Amygdala (tissue), 56 donors: ENCODE measurements around the gene AOC1.

Experiments used
- DNase-seq, 56 donors: peaks; one replicate each; lab custom pipeline; 2025; lab: John Stamatoyannopoulos, UW

Gene AOC1

DNA sequence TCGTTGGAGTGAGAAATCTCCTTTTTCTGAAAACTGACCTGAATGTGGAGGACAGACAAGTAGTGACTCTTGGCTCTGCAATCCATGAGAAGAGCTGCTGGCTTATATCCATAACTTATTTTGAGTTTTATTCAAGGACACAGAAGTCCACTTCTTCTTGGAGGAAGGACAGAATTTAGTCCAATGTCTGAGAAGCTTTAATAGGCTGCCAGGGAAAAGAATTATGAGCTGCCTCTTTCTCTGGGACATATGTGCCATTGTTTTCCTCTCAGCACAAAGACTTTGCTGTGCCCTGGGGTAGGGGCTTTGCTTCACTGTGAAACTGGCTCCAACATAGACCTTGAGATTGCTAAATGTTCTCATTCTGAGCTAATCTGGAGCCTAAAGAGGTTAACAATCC lies 20.5 kb upstream of the AOC1 start:
- no peak for DNase-seq

DNA sequence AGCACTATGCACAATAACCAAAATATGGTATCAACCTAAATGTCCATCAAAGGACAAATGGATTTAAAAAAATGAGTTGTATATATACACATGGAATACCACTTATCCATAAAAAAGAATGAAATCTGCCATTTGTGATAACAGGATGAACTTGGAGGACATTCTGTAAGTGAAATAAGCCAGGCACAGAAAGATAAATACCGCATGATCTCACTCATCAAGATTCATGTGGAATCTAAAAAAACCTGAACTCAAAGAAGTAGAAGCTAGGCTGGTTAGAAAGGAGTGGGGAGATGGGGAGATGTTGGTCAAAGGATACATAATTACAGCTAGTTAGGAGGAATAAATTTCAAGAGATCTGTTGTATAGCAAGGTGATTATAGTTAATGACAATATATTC lies 17.3 kb upstream of the AOC1 start:
- DNase-seq, result no peak

DNA sequence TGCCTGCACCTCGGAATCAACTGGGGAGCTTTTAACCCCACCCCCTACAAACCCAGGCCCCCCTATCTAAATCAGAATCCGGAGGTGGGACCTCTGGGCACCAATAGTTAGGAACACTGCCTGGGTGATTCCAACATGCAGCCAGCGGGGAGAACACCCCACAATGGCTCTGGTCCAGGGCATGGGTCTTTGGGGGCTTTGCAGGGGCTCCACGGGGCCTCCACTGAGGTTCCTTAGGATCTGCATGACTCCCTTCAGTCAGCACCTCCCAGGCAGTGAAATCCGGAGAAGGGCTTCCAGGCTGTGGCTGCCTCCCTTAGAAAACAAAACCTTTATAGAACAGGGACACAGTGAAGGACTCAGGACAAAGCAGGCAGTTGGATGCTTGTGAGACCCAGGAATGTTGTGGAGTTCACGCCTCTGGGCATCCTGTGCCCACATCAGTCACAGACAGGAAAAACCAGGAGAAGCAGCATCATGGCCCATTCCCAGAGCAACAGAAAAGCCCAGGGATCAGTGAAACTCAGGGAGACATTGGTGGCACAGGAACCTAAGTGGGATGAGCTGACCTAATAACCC lies 16.5 kb upstream of the AOC1 start:
- no peak for DNase-seq

DNA sequence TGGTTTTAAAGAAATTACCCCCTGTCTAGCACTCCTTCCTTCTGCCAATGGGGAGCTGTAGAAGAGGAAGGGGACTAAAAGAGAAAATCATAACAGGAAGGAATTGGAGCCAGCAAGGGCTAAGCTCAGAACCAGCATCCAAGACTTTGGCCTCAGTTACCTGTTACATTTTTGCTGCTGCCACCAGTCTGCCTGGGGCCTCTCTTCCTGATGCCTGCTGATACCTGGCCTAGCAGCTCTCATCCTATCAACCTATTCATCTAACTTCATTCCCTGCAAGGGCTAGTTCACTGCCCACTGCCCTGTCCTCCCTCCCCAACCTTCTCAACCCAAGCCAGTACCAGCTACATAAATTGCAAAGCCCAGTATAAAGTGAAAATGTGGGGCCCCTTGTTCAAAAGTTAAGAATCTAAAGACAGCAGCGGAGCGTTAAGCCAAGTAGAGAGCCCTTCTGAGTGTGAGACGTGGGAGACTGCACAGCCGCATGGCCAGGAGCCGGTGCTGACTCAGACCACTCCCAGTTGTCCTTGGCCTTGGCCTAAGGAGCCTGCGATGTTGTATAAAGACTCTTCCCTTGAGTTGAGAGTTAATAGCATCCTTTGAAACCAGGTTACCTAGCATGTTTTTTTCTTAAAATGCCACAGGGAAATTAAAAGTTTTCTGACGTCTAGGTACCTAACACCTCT lies 13.2 kb upstream of the AOC1 start:
- DNase-seq, result no peak

DNA sequence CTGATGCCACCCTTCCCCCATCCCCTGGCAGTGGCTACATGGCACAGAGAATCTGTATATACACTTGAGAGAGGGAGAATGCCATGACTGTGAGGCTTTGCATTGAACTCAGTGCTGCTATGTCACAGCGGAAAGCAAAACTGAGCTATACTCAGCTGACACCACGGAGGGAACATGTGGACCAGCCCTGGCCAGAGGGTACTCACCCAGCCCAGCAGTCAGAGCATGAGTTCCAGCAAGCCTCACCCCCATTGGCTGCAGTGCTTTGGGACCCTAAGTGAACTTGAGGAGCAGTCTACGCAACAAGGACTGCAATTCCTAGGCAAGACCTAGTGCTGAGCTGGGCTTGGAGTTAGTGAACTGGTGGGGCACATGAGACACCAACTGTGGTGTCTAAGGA lies 10.3 kb upstream of the AOC1 start:
- no peak for DNase-seq

DNA sequence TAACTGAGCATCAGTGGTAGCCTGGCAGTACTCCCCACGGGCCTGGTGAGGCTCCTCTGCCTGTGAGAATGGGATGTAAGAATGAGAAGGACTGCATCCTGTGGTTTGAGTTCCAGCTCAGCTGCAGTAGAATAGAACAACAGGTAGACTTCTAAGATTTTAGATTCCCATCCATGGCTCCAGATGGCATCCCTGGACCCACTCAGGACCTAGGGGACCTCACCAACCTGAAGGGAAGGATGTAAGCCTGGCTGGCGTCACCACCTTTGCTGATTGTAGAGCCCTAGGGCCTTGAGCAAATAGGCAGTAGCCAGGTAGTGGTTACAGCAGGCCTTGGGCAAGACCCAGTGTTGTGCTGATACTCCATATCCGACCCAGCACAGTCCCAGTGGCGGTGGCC lies 9.6 kb upstream of the AOC1 start:
- no peak for DNase-seq

DNA sequence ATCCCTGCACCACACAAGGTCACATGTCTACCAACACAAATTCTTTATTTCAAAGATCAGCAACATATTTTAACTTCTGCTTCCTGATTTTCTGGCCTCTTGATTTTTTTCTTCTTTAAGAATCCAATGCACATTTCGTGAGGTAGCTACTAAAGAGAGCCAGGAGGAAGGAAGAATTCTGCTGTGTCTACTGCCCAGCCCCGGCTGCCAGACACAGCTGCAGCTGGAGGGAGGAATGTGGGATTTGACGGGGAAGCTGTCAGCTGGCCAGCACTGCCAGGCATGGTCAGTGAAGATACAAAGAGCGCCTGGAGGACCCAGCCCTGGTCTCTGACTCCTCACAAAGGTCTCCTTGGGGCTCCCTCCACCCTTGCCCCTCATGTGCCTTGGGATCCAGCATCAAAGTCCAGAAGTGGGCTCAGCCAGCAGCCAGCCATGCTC lies 6.9 kb upstream of the AOC1 start:
- peak in 23 of 56 donors; percentile 2 to 67 (median 25) for DNase-seq

DNA sequence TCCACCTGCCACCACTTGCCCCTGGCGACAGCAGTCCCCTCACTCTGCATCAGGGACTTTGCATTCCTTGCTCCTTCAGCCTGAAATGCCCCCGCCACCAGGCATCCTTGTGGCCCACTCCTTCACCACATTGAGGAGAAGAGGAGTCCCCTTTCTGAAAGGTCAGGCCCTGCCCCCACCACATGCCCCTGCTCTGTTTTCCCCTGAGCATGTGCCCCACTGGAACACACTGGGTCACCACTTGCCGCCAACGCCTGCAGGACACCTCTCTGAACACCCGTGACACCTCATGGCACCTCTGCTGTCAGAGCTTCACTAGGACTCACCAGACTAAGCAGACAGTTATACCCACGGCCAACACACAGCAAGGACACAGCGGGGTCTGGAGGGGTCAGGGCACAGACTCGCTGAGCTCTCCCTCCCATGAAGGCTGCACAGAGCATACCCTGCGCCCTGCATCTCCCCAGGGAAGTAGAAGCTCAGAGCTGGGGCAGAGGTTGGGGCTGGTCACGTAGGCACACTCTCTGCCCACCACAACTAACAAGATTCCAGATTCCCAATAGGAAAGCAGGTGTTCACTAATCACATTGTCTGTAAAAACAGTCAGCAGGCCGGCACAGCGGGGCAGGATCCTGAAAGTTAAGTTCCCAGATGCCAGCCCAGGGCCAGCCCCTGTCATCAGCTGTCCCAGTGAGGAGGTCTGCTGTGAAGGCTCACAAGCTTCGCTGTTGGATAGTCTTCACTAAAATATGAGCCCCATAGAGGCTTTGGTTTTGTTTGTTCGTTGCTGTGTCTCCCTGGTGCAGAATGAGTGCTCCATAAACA lies 5.8 kb upstream of the AOC1 start:
- DNase-seq, result no peak

DNA sequence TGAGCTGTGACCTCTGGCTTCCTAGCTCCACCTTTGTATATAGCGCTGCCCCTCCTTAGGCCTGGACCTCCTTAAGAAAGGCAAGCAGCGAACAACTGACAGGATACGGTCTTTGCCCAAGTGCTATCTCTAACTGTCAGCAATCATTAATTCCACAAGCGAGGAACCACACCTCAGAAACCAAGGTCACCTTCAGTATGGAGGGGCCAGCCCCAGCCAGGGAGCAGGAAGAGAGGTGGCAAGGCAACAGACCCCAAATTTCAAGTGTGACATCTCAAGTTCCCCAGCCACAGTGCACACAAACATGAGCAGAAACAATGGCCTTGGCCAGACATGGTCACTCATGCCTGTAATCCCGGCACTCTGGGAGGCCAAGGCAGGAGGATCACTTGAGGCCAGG lies 4.8 kb upstream of the AOC1 start:
- no peak for DNase-seq

DNA sequence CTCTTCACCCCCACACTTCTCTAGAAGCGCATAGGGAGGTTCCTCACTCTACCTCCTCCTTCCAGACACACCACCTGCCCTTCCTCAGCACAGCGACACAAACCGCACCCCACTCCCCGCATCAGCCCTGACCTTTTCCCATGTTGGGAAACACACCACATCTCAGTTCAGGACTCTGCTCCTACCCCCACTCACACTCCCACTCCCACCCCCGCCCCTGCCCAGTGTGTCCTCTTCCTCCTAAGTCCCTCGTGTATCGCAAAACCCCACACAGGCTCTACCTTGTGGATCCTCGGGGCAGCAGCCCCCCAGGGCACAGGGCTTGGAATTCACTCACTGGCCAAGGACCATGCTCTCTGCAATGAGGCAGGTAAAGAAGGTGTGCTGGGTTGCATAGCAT lies 4.2 kb upstream of the AOC1 start:
- DNase-seq, result no peak

DNA sequence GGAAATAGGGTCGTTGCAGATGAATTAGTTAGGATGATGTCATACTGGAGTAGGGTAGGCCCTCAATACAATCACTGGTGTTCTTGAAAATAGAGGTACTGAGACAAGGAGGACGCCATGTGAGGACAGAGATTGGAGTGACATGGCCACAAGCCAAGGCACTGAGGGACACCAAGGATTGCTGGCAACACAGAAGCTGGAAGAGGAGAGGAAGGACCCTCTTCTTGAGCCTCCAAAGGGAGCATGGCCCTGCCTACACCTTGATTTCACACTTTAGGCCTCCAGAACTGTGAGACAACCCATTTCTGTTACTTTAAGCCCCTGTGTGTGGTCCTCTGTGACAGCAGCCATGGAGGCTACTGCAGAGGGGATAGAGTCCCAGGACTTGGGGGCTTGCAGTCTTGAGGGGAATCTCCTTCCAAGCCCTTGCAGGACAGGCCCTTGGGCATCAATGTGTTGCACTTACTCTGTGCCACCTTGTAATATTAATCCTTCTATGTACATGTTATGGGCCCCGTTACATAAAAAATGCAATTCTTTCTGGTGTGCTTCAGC lies 3.7 kb upstream of the AOC1 start:
- DNase-seq, result no peak

DNA sequence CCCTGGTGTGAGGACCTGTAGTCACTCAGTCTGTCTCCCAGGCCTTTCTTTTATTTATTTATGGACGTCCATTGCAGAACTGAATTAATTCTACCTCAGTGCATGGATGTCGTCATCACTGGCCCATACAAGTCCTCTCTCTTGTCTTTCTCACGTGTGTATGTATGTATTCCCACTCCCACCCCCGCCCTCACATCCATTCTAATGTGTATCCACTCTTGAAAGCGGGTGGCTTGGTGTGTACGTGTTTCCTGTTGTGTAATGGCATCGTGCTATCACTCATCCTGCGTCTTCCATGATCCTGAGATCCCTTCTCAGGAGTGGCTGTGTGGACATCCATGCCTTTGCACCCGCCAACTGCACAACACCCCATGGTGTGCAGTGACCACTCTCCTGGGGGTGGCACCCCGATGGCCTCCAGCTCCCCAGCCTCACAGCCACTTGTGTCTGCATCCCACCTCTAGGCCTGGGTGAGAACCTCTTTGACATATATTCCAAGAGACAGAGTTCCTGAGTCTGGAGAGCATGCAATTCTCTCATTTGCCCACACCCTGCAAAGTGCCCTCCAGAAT lies 3.0 kb upstream of the AOC1 start:
- DNase-seq, result no peak

DNA sequence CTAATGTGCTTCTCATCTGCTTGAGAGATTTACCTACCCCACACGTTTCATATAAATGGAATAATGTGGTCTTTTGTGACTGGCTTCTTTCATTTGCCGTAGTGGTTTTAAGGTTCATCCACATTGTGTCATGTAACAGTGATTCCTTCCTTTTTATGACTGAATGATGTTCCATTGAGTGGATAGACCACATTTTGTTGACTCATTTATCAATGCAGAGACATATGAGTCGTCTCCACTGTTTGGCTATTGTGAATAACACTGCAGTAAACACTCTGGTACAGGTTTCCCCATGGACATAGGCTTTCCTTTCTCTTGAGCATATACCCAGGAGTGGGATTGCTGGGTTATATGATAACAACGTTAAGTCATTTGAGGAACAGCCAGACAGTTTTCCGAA lies 2.0 kb upstream of the AOC1 start:
- DNase-seq, result no peak

DNA sequence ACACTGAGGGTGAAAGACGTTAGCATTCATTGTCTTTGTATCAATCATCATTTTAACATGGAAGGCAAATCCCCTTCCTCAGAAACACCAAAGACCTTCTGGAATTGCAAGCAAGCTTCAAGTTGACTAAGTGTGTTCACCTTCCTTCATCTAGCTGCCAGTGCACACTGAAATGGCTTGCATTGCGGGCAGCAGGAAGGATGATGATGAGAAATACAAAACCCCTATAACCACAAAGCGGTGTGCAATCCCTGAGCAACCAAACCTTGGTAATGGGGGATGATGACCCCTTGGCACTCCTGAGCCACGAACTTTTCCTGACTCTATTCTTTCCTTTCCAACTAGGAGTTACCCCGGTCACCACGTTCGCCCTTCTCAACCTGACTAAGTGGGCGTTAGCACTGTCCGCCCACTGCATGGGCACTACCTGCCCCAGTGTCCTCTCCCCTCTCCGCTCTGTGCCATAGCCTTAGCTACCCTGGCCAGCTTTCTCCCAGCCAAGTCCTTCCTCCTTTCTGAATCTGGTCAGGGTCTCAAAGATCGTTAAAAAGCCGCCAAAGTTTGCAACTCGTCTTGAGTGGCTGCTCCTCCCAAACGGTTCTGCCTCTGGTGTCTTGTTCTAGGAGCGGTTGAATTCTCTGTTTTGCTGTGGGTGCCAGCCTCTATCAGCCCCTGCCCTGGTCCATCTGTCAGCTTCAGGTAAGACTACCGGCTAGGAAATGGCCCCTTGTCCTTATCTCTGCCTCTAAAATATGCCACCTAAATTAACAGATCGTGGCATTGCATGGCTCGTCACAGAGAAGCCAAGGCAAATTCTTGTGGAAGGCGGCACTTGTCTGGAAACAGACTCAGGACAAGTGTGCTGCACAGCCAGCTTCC lies 586 bp upstream of the AOC1 start:
- DNase-seq, result no peak

DNA sequence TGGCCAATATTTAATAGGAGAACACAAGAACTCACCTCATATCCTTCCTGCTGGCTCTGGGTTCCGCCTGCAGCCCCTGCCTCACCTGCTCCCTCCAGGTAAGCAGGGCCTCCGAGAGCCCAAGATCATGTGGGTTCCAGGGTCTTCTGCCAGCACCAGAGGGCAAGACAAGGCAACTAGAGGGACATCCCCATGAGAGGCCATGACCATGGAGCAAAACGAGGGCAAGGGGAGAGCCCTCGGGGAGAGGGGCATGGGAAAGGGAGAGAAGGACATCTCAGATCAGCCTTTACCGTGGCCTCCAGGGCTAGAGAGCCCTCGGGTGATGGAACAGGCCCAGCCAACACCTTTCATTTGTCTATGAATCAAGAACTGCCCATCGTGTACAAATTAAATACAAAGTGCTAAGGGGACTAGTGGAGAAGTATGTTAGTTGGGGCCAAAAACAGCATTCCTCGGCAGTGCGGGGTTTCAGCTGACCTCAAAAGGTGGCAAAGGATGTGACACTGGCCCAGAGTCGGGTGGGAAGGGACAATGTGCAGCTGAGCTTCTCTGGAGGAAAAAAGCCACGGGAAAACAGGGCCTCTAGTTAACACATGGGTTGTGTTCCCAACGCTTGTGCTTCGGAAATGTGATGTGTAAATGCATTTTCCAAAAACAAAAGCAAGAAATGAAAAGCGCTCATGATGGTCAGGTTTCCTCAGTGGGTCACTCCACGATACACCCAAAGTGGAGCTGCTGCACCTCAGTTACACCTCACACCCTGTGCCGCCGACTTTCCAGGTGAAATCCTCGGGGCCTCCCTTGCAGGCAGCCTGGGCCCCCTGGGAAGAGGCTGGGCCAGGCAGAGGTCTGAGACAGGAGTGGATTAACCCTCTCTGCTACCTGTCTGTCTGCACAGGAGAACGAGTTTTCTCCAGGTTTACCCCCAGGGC lies 2.0 kb downstream of the AOC1 start:
- DNase-seq, result no peak

DNA sequence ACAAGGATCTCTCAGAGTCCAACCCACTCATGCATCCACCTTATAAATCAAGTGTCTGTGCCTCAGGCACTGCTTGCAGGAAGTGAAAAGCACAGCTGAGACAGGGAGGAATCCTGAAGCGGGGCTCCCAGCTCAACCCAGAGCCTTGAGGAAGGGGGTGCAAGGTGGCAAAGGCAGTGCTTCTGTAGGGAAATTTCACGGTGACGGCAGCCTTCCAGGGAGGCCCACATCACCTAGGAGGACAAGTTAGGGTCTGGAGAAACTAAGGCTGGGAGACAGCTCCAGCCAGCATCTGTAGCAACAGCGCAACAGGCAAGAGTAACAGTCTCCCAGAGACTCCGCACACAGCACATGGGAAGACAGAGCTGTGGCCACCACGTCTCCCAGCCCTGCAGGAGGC lies 2.7 kb downstream of the AOC1 start:
- no peak for DNase-seq

DNA sequence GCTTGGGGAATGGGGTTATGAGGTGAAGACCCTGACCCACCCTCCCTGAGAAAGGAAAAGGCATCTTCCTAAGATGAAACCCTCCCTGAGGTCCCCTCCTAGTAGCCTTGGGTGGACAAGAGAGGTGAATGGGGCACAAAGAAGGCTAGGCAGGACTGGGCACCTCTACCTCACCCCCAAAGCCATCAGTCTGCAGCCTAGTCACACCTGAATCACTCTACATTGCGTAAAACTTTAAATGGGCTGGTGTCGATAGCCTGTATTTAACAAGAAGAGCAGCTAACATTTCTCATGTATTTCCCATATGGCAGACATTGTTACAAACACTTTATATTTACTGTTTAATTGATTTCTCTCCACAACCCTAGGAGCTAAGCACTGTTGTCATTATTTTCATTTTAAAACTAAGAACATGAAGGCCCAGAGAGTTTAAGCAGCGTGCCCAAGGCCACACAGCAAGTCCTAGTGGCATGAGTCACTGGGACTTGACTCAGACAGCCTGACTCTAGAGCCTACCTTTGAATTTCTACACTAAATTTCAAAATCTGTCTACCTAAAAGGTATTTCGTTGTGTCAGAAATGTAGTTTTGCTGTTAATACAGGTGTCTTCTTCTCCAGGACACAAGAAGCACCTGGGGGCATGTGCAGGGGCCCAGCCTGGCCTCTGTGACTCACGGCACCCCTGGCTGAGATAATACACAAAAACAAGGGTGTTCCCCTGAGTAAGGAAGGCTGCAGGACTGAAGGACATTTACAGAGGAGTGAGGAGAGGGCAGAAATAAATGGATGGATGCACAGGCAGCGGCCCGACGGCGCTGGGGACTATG lies 3.4 kb downstream of the AOC1 start:
- no peak for DNase-seq
